Fibroblast of mammary gland (primary cell): ENCODE measurements around the gene MPZ.
"Not testable (repeated sequence)": the region's sequence is repeated elsewhere in the genome, so short reads cannot be mapped to it uniquely, and the experiment has no call there.

Source experiments
- DNase-seq: peaks from one replicate; pipeline ENCODE4 v3.0.0-alpha.2; 2010; ENCODE audit warnings: low read depth
- H3K4me3 ChIP-seq: 2 replicates; pipeline ENCODE4 v1.5.1; 2011; ENCODE audit warnings: low read depth, mild to moderate bottlenecking, low read length, moderate library complexity; ENCODE audit not compliant: control insufficient read depth
- TF ChIP-seq, protein P1 (sequence below): conservative IDR thresholded peaks from 2 replicates; pipeline ENCODE4 v1.5.1; 2011; ENCODE audit warnings: low read depth, low read length, inconsistent platforms; ENCODE audit not compliant: control insufficient read depth, insufficient read depth

Gene MPZ

DNA sequence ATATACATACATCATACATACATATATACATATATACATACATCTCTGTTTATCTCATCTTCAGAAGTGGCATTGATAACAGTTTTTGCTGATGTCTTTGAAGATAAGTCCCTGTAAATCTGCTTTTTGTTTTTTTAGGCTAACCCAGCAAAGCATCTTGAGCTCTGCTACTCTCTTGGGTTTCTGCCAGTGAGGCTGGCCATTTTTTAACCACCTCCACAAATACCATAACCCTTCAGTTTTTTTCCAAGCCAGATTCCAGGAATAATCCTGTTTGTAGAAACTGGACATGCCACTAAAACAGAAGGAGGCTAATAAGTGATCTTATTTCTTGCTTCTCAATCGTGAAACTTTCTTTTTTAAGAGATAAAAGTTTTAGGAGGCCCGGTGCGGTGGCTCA, 26.0 kb upstream of the MPZ start:
- peak; percentile 23 for DNase-seq
- TF ChIP-seq, protein P1, sequence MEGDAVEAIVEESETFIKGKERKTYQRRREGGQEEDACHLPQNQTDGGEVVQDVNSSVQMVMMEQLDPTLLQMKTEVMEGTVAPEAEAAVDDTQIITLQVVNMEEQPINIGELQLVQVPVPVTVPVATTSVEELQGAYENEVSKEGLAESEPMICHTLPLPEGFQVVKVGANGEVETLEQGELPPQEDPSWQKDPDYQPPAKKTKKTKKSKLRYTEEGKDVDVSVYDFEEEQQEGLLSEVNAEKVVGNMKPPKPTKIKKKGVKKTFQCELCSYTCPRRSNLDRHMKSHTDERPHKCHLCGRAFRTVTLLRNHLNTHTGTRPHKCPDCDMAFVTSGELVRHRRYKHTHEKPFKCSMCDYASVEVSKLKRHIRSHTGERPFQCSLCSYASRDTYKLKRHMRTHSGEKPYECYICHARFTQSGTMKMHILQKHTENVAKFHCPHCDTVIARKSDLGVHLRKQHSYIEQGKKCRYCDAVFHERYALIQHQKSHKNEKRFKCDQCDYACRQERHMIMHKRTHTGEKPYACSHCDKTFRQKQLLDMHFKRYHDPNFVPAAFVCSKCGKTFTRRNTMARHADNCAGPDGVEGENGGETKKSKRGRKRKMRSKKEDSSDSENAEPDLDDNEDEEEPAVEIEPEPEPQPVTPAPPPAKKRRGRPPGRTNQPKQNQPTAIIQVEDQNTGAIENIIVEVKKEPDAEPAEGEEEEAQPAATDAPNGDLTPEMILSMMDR, result no peak
- no peak overlapping the region for H3K4me3 ChIP-seq

DNA sequence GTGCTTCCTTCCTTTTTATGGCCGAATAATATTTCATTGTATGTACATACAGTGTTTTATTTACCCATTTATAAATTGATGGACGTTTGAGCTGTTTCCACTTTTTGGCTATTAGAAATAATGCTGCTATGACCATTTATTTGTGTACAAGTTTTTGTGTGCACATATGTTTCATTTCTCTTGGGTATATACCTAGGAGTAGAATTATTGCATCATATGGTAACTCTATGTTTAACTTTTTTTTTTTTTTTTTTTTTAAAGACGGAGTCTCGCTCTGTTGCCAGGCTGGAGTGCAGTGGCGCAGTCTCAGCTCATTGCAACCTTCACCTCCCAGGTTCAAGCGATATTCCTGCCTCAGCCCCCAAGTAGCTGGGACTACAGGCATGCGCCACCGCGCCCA, 23.4 kb upstream of the MPZ start:
- no peak for DNase-seq
- TF ChIP-seq, protein P1, result no peak
- no peak overlapping the region for H3K4me3 ChIP-seq

DNA sequence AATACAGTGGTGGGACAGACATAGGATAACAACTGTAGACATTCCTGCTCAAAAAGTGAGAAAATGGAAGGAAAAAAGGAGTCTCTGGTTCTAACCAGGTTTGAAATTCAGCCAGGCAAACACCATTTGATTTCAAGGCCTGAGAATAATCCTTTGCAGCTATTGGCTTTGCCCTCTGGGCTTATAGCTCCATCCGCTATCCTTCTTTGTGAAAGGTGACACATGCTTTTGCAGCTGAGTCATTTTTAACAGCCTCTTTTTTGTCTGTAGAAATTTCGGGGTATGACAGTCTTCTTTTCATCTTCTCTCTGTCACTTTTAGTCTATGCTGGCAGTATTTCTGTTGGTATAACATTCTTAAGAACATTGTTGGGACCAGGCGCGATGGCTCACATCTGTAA, 20.6 kb upstream of the MPZ start:
- no peak for DNase-seq
- TF ChIP-seq, protein P1, result no peak

DNA sequence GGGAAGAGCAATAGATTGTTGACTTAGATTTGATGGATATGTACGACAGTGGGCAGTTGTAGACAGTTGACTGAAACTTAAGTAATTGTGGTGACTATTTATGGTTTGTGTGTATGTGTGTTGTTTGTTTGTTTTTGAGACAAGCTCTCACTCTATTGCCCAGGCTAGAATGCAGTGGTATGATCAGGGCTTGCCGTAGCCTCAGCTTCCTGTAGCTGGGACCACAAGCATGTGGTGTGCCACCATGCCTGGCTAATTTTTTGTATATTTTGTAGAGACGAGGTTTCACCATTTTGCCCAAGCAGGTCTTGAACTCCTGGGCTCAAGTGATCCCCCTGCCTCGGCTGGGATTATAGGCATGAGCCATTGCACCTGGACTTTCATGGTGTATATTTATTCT, 14.3 kb upstream of the MPZ start:
- no peak for DNase-seq
- no peak overlapping the region for H3K4me3 ChIP-seq
- TF ChIP-seq, protein P1, result no peak

More for the DNA sequence above, 20.6 kb upstream of the MPZ start:
- H3K4me3 ChIP-seq, result no peak overlapping the region

DNA sequence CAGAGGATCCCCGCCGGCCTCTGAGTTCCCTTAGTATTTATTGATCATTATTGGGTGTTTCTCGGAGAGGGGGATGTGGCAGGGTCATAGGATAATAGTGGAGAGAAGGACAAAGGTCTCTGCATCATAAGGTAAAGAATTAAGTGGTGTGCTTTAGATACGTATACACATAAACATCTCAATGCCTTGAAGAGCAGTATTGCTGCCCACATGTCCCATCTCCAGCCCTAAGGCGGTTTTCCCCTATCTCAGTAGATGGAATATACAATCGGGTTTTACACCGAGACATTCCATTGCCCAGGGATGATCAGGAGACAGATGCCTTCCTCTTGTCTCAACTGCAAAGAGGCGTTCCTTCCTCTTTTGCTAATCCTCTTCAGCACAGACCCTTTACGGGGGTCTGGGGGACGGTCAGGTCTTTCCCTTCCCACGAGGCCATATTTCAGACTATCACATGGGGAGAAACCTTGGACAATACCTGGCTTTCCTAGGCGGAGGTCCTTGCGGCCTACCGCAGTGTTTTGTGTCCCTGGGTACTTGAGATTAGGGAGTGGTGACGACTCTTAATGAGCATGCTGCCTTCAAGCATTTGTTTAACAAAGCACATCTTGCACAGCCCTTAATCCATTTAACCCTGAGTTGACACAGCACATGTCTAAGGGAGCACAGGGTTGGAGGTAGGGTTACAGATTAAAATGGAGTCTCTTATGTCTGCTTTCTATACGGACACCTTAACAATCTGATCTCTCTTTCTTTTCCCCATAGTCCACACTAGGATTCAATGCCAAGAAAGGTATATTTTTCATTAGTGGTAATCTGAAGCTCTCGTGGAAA, 6.3 kb upstream of the MPZ start:
- H3K4me3 ChIP-seq, DNase-seq: not testable (repeated sequence)

DNA sequence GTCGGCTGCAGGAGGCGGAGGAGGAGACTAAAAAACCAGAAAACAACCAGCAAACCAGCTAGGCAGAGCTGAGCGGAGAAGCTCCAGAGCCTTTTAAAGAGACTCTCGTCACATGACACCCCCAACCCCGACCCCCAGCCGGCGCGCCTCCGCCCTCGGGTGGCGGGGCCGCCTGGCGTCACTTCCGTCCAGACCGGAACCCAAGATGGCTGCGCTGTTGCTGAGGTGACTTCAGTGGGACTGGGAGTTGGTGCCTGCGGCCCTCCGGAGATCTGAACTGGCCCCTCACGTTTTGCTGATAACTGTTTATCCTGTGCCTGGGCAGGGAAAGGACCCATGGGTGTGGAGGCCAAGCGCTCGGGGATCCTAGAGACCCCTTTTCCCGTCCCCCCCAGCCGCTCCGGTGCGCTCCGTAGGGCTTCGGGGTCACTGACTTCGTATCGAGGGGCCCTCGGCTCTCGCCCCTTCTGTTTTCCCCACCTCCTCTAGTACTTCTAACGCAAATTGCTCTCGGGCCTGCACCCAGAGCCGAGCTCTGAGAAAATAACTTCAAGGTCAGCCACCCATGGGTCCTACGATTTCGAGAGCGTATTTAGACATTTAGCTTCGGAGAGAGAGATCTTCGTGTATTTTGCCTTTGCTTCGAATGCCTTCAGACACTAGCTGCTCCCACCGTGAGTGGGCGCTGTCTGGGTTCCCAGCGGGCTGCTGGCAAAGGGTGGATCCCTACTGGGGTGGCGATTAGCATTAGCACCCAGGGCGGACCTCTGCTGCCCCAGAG, 4.6 kb upstream of the MPZ start, which contains the start of gene SDHC:
Gene SDHC, plus strand, starts transcription at position 181 of the 781 bp plus-strand sequence. Its CDS starts 25 bp downstream, at position 206.
- peak; percentile 86 for DNase-seq
- peak within 1 kb of the TSS; percentile 97 for H3K4me3 ChIP-seq
- TF ChIP-seq, protein P1, result peak; percentile 40
